CD4-positive, alpha-beta T cell treated with Interleukin-17A for 1 hour (primary cell): ENCODE measurements around the gene SLC27A2.
"Not testable (repeated sequence)": the region's sequence is repeated elsewhere in the genome, so short reads cannot be mapped to it uniquely, and the experiment has no call there.

Experiments used
- DNase-seq: peaks from one replicate; pipeline ENCODE4 v3.0.0-alpha.2; 2020

The SLC27A2 gene

GRCh38 chr15:50181969-50182218 lies at the start of gene SLC27A2:
Gene SLC27A2, plus strand, starts transcription at chr15:50182196. Its CDS starts 232 bp downstream, at chr15:50182428.
- no peak for DNase-seq

GRCh38 chr15:50132251-50132984 lies 49.6 kb upstream of the SLC27A2 start:
- not testable (repeated sequence) for DNase-seq

- DNase-seq: peak; percentile 20
These were observed 47.4 kb upstream of the SLC27A2 start for GRCh38 chr15:50134524-50135024.

- peak; percentile 7 for DNase-seq
These were observed 46.9 kb upstream of the SLC27A2 start for GRCh38 chr15:50135031-50135551.

- no peak for DNase-seq
These were observed 44.6 kb upstream of the SLC27A2 start for GRCh38 chr15:50137330-50137761.

GRCh38 chr15:50137893-50138292 lies 44.1 kb upstream of the SLC27A2 start:
- no peak for DNase-seq

- no peak for DNase-seq
These were observed 43.6 kb upstream of the SLC27A2 start for GRCh38 chr15:50138391-50138790.

- no peak for DNase-seq
These were observed 41.9 kb upstream of the SLC27A2 start for GRCh38 chr15:50140098-50140497.

- DNase-seq: no peak
These were observed 41.0 kb upstream of the SLC27A2 start for GRCh38 chr15:50140983-50141382.

- DNase-seq: no peak
These were observed 40.1 kb upstream of the SLC27A2 start for GRCh38 chr15:50141856-50142255.

GRCh38 chr15:50143255-50143860 lies 38.6 kb upstream of the SLC27A2 start:
- DNase-seq: no peak

GRCh38 chr15:50144341-50145120 lies 37.5 kb upstream of the SLC27A2 start:
- DNase-seq: no peak

GRCh38 chr15:50145451-50145872 lies 36.5 kb upstream of the SLC27A2 start:
- peak; percentile 64 for DNase-seq

- no peak for DNase-seq
These were observed 35.4 kb upstream of the SLC27A2 start for GRCh38 chr15:50146632-50147031.

GRCh38 chr15:50148362-50148963 lies 33.5 kb upstream of the SLC27A2 start:
- no peak for DNase-seq

- DNase-seq: no peak
These were observed 32.9 kb upstream of the SLC27A2 start for GRCh38 chr15:50149090-50149489.

- DNase-seq: no peak
These were observed 31.6 kb upstream of the SLC27A2 start for GRCh38 chr15:50150349-50150748.

- no peak for DNase-seq
These were observed 31.1 kb upstream of the SLC27A2 start for GRCh38 chr15:50150851-50151250.

- DNase-seq: no peak
These were observed 30.5 kb upstream of the SLC27A2 start for GRCh38 chr15:50151476-50151875.

GRCh38 chr15:50158236-50158635 lies 23.8 kb upstream of the SLC27A2 start:
- DNase-seq: not testable (repeated sequence)

GRCh38 chr15:50162969-50163718 lies 18.9 kb upstream of the SLC27A2 start:
- no peak for DNase-seq

- no peak for DNase-seq
These were observed 18.1 kb upstream of the SLC27A2 start for GRCh38 chr15:50163719-50164410.
